PC-9 (cell line): Measurements from ENCODE around the gene GJB1.

ENCODE experiments used
- CTCF ChIP-seq: fragments of 200-600 bp; sonication (generic); conservative IDR thresholded peaks from 2 replicates; pipeline ENCODE4 v1.6.1; 2017; ENCODE audit warnings: mixed run types, antibody characterized with exemption, mild to moderate bottlenecking, moderate library complexity
- EZH2 ChIP-seq: fragments of 200-600 bp; sonication (generic); IDR thresholded peaks from 2 replicates; pipeline ENCODE4 v1.8.0; 2017; ENCODE audit warnings: antibody characterized with exemption, low read depth

GRCh38 chrX:71181910-71182799, 40.9 kb upstream of the GJB1 start:
- TF ChIP-seq CTCF (no peak), EZH2 (no peak)
